ENCODE measurements around the gene MEFV.
A peak's percentile ranks its signal among the peaks of the same experiment; 100 is the strongest.
"Not testable (repeated sequence)": the region's sequence is repeated elsewhere in the genome, so short reads cannot be mapped to it uniquely, and the experiment has no call there.

The MEFV gene, protein sequence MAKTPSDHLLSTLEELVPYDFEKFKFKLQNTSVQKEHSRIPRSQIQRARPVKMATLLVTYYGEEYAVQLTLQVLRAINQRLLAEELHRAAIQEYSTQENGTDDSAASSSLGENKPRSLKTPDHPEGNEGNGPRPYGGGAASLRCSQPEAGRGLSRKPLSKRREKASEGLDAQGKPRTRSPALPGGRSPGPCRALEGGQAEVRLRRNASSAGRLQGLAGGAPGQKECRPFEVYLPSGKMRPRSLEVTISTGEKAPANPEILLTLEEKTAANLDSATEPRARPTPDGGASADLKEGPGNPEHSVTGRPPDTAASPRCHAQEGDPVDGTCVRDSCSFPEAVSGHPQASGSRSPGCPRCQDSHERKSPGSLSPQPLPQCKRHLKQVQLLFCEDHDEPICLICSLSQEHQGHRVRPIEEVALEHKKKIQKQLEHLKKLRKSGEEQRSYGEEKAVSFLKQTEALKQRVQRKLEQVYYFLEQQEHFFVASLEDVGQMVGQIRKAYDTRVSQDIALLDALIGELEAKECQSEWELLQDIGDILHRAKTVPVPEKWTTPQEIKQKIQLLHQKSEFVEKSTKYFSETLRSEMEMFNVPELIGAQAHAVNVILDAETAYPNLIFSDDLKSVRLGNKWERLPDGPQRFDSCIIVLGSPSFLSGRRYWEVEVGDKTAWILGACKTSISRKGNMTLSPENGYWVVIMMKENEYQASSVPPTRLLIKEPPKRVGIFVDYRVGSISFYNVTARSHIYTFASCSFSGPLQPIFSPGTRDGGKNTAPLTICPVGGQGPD

DNA sequence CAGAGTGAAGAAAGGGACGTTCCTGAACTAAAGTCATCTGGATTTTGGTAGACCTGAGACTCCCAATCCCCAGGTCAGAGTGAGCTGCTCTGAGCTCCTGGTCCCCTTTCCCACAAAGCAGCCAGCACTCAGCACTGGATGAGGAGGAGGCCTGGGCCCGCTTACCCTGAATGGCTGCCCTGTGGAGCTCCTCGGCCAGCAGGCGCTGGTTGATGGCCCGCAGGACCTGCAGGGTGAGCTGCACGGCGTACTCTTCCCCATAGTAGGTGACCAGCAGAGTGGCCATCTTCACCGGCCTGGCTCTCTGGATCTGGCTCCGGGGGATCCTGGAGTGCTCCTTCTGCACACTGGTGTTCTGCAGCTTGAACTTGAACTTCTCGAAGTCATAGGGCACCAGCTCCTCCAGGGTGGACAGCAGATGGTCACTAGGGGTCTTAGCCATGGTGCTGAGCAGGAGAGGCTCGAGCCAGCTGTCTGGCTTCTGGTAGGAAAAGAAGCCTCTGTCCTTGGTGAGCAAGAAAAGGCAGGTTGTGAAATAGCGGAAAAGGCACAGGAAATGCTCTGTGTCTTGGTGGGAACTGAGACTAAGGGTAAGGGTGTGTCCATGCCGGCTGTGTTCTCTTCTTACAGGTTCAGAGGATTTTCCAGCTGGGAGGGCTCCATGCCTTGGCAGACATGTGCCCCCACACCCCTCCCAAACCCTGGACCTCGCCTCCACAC lies at the start of gene MEFV:
TSS of gene MEFV (minus strand) at position 488 of the 720 bp plus-strand sequence. CDS start at position 442, 46 bp downstream.
- FAIRE-seq = no peak

DNA sequence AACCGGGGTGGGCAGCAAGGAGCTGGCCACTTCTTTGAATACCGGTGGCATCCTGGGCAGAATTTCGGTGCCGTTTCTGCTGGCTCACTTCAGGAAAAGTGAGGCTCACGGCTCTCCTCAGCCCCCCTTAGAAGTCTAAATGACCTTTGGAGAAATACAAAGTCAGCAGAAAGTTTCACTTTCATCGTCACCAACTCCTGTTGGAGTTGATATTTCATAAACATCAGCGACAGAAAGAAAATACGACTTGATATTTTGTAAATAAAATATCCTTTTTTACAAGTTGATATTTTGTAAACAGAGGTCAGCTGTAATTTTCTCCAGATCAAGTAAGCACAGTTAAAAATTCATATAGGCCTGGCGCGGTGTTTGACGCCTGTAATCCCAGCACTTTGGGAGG lies 49.6 kb upstream of the MEFV start:
- no peak for FAIRE-seq

DNA sequence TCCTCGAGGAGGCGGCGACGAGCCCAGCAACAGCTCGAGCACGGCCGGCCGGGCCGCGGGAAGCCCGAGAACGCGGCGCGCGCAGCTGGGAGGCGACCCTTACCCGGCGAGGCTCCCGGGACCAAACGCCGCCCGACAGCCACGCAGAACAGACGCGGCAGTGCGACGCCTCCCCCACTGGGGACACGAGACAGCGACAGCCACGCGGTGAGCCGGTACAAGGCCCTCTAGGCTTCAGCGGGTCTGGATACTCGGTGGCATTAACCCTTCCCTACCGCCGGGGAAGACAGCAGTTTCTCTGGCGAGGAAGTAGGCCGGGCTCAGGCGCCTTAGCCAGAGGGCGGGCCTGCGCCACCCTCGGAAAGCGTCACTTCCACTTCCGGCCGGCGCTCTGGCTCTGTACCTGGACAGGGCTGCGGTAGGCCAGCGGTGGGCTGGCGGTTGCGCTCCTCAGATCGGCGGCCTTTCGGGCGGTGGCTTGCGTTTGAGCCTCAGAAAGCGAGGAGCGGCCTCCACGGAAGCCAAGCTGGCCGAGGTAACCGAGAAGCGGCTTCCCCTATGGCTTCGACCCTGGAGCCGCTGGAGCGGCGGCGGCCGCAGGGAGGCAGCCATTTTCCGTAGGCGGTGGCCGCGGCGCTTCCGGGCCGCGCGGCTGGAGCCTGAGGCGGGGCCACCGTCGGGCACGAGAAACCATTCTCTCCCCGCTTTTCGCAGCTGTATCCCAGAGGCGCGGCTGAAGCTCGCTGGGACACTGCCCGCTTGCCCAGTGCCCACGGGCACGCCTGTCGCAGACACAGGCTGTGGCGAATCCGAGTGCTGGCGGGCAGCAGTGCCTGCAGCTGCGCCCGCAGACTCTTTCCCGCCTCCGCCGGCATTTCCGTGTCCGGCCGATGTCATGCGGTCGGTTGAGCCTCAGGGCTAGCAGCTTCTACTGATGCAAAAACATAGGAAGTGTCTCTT lies 49.0 kb upstream of the MEFV start, which contains the start of the genes TIGD7 and ZNF75A:
TSS of gene TIGD7 (minus strand) at position 322 of the 960 bp plus-strand sequence. CDS start 4,816 bp downstream, outside the sequence.
TSS of gene ZNF75A (plus strand) at position 389 of the 960 bp plus-strand sequence. CDS start 2,932 bp downstream, outside the sequence.
- no peak for FAIRE-seq

DNA sequence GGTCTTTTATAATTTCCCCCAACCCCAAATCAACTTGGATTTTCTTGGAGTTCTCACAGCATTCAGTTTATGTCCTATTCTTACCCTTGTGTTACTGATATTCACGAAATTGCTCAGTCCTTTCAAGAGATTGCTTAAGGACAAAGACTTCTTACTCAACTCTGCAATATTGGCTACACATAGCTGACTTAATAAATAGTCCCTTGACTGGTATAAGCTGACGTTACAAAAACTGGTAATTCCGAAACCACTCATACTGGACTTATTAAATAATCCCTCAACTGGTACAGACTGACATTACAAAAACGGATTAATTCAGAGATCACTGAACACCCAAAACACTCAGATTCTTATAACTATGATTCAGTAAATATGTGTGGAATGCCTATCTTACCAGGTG lies 47.9 kb upstream of the MEFV start:
- no peak for FAIRE-seq

DNA sequence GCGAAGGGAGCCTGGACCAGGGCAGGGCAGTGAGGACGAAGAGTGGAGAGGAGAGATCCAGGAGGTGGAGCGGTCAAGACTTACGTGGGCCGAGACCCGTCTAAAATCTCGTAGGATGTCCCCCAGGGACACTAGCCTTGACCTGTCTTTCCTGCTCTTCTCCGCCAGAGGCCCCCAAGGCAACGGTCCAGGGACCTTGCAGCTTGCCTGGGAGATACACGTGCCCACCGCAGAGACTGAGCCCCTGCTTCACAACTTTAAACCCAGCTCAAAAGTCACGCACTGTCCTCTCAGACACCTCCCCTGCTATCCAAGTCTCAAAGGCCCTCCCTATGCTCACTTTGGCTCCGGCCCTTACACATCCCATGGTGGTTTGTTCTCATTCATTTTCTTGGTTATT lies 39.4 kb upstream of the MEFV start:
- FAIRE-seq = no peak

DNA sequence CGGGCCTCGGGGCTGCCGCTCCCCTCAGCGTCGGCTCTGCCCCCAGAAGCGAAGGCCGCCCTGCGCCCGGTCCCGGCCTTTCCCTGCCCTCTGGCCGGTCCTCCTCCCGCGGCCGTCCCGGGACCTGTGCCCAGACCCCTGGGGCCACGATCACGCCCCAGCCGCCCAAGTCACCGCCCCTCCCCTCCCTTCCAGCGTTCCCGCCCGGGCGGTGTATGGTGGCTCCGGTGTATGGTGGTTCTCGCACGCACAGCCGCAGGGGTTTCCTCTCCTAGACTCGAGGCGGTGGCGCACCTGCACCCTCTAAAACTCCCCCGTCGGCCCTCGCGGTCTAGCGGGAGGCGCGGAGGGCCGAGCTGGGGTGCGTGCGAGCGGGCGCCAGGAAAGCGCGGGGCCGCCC lies 38.8 kb upstream of the MEFV start:
- FAIRE-seq = no peak

DNA sequence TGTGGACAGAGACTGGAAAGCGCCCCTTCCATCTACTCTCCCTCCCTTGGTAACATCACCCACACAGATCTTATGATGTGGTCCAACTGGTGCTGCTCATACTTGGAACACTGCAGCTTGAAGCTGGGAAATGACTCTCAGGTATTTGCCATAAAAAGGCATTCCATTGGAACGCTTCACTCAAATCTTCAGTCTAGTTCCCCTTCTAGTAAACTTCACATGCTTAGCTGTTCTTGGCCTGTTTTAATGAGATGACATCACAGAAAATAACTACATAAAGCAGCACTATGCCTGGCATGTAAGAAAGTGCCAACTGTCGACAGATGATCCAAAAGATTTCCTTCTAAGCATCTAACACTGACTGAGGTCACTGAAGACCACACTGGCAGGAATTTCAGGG lies 36.2 kb upstream of the MEFV start:
- no peak for FAIRE-seq

DNA sequence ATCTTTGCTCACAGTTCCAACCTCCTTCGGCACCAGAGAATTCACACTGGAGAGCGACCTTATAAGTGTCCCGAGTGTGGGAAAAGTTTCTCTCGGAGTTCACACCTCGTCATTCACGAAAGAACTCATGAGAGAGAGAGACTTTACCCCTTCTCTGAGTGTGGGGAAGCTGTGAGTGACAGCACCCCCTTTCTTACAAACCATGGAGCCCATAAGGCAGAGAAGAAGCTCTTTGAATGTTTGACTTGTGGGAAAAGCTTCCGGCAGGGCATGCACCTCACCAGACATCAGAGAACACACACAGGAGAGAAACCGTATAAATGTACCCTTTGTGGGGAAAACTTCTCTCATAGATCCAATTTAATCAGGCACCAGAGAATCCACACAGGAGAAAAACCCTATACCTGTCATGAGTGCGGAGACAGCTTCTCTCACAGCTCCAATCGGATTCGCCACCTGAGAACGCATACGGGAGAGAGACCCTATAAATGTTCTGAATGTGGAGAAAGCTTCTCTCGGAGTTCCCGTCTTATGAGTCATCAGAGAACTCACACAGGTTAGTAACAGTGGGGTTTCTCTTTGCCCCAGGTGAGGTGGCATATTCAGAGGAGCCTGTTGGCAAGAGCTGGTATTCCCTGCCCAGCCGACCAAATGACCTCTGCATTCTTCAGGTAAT lies 33.7 kb upstream of the MEFV start:
- no peak for FAIRE-seq

DNA sequence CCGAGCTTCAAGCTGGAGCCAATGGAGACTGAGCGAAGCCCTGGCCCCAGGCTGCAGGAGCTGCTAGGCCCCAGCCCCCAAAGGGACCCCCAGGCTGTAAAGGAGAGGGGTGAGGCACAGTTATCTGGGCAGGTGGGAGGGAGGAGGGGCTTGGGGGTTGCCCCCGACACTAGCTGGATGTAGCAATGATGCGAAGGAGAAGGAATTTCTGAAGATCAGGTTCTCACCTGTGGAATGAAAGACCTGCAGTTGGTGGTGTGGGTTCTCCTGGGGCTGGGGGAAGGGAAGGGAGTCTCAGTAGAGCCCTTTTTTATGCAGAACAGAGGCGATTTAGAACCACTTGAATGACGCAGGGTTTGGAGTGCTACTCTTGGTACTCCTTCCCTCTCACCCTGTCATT lies 28.7 kb upstream of the MEFV start:
- FAIRE-seq = no peak

DNA sequence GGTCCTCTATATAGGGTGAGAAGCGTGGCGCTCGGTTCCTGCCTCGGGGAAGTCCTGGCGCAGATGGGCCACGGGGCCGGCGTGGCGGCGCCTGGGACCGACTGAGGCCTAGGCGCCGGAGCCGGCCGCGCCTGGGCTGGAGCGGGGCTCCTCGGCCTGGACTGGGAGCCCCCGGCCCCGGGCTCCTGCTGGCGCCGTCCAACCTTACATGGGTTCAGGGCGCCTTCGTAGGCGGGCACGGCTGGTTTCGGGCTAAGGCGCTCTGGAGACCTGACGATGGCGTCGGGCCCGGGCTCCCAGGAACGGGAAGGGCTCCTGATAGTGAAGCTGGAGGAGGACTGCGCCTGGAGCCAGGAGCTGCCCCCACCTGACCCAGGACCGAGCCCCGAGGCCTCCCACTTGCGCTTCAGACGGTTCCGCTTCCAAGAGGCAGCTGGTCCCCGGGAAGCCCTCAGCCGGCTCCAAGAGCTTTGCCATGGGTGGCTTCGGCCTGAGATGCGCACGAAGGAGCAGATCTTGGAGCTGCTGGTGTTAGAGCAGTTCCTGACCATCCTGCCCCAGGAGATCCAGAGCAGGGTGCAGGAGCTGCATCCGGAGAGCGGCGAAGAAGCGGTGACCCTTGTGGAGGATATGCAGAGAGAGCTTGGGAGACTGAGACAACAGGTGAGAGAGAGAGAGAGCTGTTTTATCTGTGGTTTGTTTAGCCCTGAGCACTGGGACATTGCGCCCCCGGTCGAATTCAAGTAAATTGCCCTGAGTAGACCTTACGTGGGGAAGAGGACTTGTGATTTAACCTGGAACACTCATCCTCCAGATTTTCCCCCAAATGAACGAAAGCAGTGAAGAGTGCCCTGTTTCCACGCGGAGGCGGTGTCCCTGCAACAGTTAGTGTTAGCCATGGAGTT lies 27.4 kb upstream of the MEFV start:
- FAIRE-seq = no peak

DNA sequence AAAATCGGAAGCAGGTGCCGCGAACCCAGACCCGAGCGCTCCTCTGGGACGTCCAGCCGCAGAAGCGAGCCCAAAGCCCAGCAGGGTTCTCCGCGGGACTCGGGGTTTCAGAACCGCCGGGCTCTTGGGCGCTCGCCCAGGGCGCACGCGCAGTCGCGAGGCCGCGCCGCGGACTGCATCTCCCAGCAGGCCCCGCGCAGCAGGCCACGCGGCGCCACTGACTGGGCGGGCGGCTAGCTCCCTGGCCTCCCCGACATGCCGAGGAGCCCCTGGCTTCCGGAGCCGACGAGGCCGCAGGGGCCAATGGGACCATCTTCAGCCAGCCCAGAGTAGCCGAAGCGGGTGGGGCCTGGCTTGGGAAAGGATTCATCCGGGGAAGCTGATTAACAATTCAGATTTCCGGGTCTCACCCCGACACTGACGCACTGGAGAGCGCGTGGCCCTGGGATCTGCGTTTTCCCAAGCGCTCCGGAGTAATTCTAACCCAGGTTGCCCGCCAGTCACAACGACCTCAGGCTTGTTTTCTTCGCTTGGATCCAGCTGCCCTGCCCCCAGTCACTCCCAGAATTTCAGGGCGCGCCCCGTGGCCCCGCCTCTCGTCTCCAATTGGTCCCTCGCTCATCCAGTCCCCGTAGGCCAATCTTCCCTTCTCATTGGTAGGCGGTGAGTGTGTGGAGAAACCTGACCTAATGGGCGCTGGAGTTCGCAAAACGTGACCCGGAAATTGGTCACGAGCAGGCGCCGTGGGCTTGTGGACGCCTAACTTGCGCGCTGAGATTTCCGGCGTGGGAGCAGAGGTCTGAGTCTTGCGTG lies 26.5 kb upstream of the MEFV start, which contains the start of gene ZNF263:
TSS of gene ZNF263 (plus strand) at position 762 of the 813 bp plus-strand sequence. CDS start 328 bp downstream, outside the sequence.
- FAIRE-seq = peak; percentile 94

DNA sequence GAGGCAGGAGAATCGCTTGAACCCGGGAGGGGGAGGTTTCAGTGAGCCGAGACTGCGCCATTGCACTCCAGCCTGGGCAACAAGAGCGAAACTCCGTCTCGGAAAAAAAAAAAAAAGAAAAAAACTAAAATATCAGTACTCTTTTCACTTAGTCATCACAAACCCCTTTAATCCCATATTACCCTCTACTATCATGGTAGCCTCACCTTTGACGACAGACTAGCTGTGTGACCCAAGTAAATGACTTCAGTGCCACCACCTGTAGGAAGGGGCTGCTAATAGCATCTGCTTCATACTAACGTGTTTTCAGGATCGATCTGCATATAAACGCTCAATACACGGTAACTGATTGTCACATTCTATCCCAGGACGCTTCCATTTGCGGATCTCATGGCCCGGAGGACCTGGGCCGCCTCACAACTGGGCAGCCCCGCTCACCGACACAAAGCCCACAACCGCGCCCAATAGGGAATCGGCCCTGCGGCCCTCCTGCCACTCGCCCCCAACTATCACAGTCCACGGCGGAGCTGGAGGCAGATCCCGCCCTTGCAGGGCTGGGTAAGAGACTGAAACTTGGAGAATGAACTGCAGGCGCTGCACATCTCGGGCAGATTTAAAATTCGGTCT lies 25.8 kb upstream of the MEFV start:
- FAIRE-seq = no peak

DNA sequence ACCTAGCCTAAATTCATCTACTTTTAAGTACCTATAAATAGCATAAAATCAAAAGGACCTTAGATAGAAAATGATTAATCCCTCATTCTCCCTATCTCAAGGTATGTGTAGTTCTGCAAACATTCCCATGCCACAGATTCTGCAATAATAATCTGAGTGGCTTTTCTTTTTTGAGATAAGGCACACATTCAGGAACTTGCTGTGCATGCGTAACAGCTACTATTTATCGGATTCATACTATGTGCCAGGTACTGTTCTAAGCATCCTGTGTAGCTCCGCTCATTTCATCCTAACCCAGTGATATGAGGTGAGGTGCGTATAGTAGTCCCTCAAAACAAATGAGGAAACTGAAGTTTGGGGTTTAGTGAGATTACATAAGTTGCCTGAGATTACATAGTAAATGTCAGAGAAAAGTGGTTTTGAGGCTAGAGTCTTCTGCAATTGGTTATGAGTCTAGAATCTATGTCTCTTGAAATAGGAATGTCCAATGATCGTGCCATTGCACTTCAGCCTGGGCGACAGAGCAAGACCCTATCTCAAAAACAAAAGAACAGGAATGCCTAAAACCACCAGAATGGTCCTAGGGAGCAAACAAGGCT lies 24.9 kb upstream of the MEFV start:
- no peak for FAIRE-seq

DNA sequence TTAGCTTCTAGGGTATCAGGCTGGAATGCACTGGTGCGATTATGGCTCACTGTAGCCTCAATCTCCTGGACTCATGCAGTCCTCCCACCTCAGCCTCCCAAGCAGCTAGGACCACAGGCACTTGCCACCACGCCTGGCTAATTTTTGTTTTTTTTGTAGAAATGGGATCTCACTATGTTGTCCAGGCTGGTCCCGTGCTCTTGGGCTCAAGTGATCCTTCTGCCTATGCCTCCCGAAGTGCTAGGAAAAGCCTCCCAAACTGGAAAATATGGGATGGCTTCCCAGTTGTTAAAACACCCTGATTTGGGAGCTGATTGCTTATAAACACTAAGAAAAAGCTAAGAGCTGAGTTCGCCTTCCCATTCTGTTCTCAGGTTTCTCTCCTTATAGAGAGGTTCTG lies 20.2 kb upstream of the MEFV start:
- FAIRE-seq = no peak

DNA sequence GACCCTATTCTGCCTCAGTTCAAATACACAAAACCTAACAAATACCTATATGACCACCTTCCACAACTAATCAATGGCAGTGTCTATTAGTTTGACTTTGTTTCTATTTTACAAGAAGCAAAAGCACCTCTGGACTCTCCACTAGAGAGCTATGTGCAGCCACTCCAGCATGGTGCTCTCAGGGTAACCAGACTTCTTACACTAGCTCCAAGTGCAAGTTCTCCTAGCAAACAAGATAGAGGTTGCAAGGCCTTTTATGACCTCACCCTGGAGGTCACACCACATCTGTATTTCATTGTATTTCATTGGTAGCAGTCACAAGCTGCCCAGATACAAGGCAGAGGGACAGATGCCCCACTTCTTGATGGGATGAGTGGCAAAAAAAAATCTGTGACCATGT lies 18.5 kb upstream of the MEFV start:
- no peak for FAIRE-seq

DNA sequence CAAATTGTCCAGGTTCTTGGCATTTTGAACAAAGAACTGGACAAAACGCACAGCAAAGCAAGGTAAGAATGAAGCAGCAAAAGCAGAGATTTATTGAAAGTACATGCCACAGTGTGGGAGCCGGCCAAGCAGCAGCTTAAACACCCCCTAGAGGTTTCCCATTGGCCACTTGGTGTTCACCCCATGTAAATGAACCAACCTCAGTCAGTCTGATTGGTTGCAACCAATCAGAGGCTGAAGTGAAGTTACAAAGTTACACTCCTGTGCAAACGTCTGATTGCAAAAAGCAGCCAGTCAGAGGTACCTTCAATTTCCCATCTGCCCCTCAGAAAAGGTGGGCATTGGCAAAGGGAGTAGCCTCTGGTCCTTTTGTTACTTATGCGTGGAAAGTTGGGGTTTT lies 18.1 kb upstream of the MEFV start:
- FAIRE-seq = no peak

DNA sequence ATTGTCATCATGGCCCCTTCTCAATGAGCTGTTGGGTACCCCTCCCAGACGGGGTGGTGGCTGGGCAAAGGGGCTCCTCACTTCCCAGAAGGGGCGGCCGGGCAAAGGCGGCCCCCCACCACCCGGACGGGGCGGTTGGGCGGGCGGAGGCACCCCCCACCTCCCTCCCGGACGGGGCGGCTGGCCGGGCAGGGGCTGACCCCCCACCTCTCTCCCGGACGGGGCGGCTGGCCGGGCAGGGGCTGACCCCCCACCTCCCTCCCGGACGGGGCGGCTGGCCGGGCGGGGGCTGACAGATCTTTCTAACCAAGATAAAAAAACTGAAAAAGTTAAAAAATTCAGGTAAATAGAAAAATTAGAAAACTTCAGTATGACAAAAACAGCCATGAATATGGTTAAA lies 14.8 kb upstream of the MEFV start:
- FAIRE-seq = not testable (repeated sequence)

DNA sequence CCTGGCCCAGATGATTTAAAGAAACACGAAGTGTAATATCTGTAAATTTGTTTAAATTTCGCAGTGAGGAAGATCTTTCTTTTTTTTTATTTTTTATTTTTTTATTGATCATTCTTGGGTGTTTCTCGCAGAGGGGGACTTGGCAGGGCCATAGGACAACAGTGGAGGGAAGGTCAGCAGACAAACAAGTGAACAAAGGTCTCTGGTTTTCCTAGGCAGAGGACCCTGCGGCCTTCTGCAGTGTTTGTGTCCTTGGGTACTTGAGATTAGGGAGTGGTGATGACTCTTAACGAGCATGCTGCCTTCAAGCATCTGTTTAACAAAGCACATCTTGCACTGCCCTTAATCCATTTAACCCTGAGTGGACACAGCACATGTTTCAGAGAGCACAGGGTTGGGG lies 14.3 kb upstream of the MEFV start:
- not testable (repeated sequence) for FAIRE-seq

All from endometrium (tissue), 2 donors.